ENCODE results near the gene KRTAP2-1.

- no peak for TF ChIP-seq CTCF (conservative IDR thresholded peaks at IDR 0.05 in 1 of 2, IDR thresholded peaks at IDR 0.05 in 1 of 2; ENCODE audit: low read depth in 1 of 2, low read length in 2 of 2)
- no peak for TF ChIP-seq EZH2 (IDR thresholded peaks at IDR 0.05; ENCODE audit: low read length, missing control alignments)
Observed at GRCh38 chr17:41049110-41049509, 2.0 kb upstream of the KRTAP2-1 start.
